SJCRH30 (cell line): ENCODE results near the gene CEP131. TPM values are rescaled to one million over a fixed set of nuclear protein-coding genes. Genes with fewer than 3 reads are reported as not detected.
"Not testable (repeated sequence)": the region's sequence is repeated elsewhere in the genome, so short reads cannot be mapped to it uniquely, and the experiment has no call there.

Experiments
- DNase-seq, 2 experiments: peaks; one replicate each; pipeline ENCODE4 v3.0.0-alpha.2; 2015 to 2020
- H3K27ac ChIP-seq: fragments of 250-450 bp; sonication (Bioruptor Pico); 2 replicates; pipeline ENCODE4 v1.5.1; 2020; ENCODE audit warnings: mild to moderate bottlenecking, moderate library complexity
- H3K27me3 ChIP-seq: fragments of 250-450 bp; sonication (Bioruptor Pico); 2 replicates; pipeline ENCODE4 v1.5.1; 2020; ENCODE audit warnings: mild to moderate bottlenecking, moderate library complexity
- H3K36me3 ChIP-seq: fragments of 250-450 bp; sonication (Bioruptor Pico); 2 replicates; pipeline ENCODE4 v1.5.1; 2020; ENCODE audit warnings: mild to moderate bottlenecking, moderate library complexity
- H3K4me1 ChIP-seq: fragments of 250-450 bp; sonication (Bioruptor Pico); 2 replicates; pipeline ENCODE4 v1.5.1; 2020; ENCODE audit warnings: mild to moderate bottlenecking, moderate library complexity
- H3K4me3 ChIP-seq: fragments of 250-450 bp; sonication (Bioruptor Pico); 2 replicates; pipeline ENCODE4 v1.5.1; 2020; ENCODE audit warnings: mild to moderate bottlenecking, moderate library complexity
- H3K9me3 ChIP-seq: fragments of 250-450 bp; sonication (Bioruptor Pico); replicated peaks from 2 replicates; pipeline ENCODE4 v1.5.1; 2020; ENCODE audit warnings: mild to moderate bottlenecking, moderate library complexity
- total RNA-seq: library from RNA; depleted of rRNA; stranded (reverse); fragments of >200 nt; shearing (Covaris generic); gene quantifications from 2 replicates; pipeline ENCODE4 v1.2.3, GENCODE V29; 2014; rRNA removed

Gene CEP131
- total RNA-seq, 1 experiment from 2014 or later, result 33.0 TPM

DNA sequence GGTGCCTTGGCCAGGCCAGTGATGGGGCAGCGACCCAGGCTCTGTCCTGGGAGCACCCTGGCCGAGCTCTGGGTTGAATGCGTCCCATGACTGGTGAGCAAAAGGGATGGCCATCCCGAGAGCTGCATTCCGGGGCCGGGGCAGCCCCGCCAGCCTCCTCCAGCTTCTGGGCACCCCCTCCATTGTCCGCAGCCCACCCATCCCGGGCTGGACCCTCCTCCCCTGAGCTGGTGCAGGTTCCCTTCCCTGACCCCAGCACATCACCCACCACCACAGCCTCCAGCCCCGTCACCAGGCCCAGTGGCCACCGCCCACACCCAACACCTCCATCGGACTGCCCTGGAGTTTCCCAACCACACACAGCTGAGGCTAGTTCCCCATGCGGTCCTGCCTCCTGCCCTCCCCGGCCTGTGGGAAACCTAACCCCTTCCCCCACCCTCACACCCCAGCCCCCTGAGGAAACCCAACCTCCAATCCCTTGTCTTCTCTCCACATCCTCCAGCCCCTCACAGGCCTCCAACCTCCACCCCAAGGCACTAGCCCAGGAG lies 73.7 kb downstream of the CEP131 start:
- Histone ChIP-seq H3K27ac (no peak overlapping the region), H3K4me3 (no peak overlapping the region), H3K27me3 (no peaks in the 10 kb centered on the region), H3K36me3 (no peaks in the 10 kb centered on the region), H3K4me1 (peaks cover 17% of the 10 kb centered on the region), H3K9me3 (no peaks in the 10 kb centered on the region)
- DNase-seq, result no peak

DNA sequence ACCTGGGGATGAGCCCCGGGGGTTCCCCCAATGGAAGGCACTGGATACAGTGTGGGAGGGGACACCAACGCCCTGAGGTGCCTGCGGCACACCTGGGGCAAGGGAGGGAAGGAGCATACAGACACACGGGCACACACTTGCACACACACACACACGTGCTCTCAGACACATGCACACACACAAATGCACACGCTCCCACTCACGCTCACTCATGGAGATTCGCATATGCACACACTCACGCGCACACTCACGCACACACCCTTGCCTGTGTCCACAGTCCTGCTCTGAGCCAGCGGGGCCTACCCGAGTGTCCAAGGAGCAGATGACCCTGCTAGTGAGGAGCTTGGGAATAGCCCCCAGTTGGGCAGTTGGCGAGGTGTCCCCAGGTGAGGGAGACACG lies 74.2 kb downstream of the CEP131 start:
- Histone ChIP-seq H3K4me3 (no peak overlapping the region), H3K36me3 (no peaks in the 10 kb centered on the region), H3K27ac (no peak overlapping the region), H3K9me3 (no peaks in the 10 kb centered on the region), H3K27me3 (no peaks in the 10 kb centered on the region), H3K4me1 (peaks cover 12% of the 10 kb centered on the region)
- no peak for DNase-seq

DNA sequence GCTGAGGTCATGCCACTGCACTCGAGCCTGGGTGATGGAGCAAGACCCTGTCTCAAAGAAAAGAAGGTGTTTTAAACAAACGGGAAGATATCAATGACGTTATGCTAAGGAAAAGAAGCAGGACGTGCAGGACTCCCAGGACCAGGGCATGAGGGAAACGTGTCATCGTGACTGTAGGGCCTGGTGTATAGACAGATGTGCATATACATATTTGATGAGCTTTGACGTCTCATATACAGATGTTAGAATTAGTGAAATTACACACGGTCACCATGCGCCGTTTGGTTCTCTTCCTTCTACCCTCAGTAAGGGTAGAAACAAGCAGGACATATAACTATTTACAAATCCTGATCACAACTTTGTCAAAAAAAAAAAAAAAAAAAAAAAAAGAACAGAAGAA lies 75.1 kb downstream of the CEP131 start:
- Histone ChIP-seq H3K4me3 (no peak overlapping the region), H3K4me1 (peaks cover 10% of the 10 kb centered on the region), H3K9me3 (no peaks in the 10 kb centered on the region), H3K27me3 (no peaks in the 10 kb centered on the region), H3K36me3 (no peaks in the 10 kb centered on the region), H3K27ac (no peak overlapping the region)
- no peak for DNase-seq

DNA sequence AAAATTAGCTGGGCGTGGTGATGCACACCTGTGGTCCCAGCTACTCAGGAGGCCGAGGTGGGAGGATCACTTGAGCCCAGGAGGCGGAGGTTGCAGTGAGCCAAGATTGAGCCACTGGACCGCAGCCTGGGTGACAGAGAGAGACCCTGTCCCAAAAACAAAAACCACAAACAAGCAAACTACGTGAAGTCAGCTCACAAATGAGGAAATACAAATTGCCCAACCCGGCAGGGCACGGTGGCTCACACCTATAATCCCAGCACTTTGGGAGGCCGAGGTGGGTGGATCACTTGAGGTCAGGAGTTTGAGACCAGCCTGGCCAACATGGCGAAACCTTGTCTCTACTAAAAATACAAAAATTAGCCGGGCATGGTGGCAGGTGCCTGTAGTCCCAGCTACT lies 76.6 kb downstream of the CEP131 start:
- H3K4me1 ChIP-seq, H3K27me3 ChIP-seq, H3K27ac ChIP-seq, H3K36me3 ChIP-seq, DNase-seq, H3K9me3 ChIP-seq, H3K4me3 ChIP-seq: not testable (repeated sequence)

DNA sequence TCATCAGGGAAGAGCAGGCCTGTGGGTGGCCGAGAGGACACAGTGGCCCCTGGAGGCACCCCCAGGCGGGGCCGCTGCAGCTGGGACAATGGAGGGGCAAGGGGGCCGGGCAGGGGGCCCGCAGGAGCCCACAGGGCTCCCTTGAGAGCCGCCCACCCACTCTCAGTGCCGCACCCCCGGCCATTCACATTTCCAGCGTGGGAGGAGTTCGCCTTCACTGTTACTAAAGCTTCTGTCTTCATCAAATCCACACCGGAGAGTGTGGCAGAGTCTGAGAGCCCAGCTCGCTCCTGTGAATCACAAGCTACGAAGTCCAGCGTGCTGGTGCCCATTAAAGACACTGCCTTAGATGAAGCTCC lies 78.4 kb downstream of the CEP131 start:
- no peaks in the 10 kb centered on the region for H3K9me3 ChIP-seq

DNA sequence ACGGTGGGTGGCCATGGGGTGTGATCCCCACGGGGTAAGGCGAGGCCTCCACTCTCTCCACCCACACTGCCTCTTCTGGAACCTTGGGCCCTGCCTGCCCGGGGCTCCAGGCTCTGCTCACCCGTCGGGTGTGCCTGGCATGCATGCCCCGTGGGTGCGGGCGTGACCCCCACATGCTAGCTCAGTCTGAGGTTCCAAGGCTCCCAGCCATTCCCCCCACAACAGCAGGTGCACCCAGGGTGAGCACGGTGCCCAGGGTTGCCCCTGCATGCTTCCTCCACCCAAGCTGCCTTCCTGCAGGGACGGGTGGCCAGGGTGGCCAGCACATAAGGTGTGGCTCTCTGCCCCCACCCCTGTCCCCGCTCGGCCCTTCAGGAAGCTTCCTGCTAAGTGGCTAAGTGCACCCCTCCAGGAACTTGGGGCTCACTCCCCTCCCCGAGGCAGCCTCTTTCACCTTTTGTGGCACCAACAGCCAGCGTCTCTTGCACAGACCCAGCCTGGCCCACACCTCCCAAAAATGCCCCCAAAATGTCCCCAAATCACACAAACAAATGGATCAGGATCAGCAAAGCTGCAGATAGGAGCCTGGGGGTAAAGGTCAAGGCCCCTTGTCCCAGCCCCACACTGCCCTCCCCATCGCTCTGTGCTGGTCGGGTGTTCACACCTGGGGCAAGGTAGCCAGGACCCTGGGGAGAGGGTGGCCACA lies 78.9 kb downstream of the CEP131 start:
- H3K27ac ChIP-seq, result no peak overlapping the region
- no peak overlapping the region for H3K4me3 ChIP-seq
- no peak for DNase-seq
- no peaks in the 10 kb centered on the region for H3K9me3 ChIP-seq
- no peaks in the 10 kb centered on the region for H3K27me3 ChIP-seq
- H3K4me1 ChIP-seq, result peaks cover 4% of the 10 kb centered on the region; the same call in 1 of the 2 replicates
- H3K36me3 ChIP-seq, result no peaks in the 10 kb centered on the region

More for the DNA sequence above, 78.4 kb downstream of the CEP131 start:
- DNase-seq, result no peak
- no peaks in the 10 kb centered on the region for H3K27me3 ChIP-seq
- H3K4me3 ChIP-seq, result no peak overlapping the region
- H3K27ac ChIP-seq, result no peak overlapping the region
- H3K4me1 ChIP-seq, result peaks cover 4% of the 10 kb centered on the region; the same call in 1 of the 2 replicates
- no peaks in the 10 kb centered on the region for H3K36me3 ChIP-seq

DNA sequence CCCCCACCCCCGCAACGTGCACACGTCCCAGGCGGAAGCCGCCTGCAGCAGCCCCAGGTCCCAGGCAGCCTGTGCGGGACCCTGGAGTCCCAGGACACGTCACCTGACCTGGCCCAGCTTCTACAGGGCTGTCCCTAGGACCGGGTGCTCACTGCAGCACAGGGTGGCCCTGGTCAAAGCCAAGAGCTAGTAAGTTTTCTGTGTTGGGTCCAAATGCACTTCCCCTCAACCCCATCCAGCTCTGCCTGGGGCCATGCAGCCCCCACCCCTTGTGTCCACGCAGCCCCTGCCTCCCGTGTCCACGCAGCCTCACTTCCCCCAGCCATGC lies 79.6 kb downstream of the CEP131 start:
- no peak for DNase-seq
- no peaks in the 10 kb centered on the region for H3K9me3 ChIP-seq
- no peaks in the 10 kb centered on the region for H3K27me3 ChIP-seq
- H3K4me3 ChIP-seq, result peak overlapping the region; percentile 8; the same call in 1 of the 2 replicates
- peak overlapping the region; percentile 14; the same call in 1 of the 2 replicates for H3K27ac ChIP-seq
- H3K36me3 ChIP-seq, result no peaks in the 10 kb centered on the region
- H3K4me1 ChIP-seq, result peaks cover 4% of the 10 kb centered on the region; the same call in 1 of the 2 replicates

DNA sequence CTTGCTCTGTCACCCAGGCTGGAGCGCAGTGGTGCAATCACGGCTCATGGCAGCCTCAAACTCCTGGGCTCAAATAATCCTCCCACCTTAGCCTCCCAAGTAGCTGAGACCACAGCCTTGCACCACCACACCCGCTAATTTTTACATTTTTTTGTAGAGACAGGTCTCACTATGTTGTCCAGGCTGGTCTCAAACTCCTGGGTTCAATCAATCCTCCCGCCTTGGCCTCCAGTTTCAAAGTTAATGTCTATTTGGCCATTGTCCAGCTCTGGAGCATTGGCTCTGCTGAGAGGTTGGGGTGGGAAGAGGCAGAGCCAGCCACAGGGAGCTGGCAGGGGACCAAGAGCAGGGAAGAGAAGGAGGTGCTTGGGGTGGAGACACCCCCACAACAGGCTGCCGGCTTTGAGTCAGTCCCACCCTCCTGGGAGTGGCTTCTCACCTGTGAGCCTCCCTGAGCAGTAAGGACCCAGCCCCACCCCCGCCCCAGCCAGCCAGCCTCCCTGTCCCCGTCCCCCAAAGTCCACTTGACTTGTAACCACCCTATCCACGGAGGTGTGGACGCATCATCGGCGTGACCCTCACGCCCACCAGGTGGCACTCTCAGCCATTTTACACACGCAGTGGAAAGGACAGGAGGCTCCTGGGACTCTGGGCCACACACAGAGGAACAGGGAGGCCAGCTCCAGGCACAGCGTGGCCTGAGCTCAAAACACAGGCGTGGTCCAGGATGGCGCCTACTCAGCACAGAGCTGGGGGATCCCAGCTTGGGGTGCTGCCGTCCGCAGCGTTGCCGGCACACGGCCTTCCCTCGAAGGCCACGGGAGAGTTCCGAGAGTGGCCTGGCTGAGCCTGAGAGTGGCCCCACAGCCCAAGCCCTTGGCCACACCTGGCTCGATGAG lies 80.2 kb downstream of the CEP131 start:
- Histone ChIP-seq H3K36me3 (no peaks in the 10 kb centered on the region), H3K4me3 (peak overlapping the region; percentile 8; the same call in 1 of the 2 replicates), H3K9me3 (peaks cover 4% of the 10 kb centered on the region; the same call in 1 of the 2 replicates), H3K27ac (peak overlapping the region; percentile 14; the same call in 1 of the 2 replicates), H3K27me3 (no peaks in the 10 kb centered on the region), H3K4me1 (peaks cover 4% of the 10 kb centered on the region; the same call in 1 of the 2 replicates)
- peak; percentile 97 to 99 for DNase-seq

DNA sequence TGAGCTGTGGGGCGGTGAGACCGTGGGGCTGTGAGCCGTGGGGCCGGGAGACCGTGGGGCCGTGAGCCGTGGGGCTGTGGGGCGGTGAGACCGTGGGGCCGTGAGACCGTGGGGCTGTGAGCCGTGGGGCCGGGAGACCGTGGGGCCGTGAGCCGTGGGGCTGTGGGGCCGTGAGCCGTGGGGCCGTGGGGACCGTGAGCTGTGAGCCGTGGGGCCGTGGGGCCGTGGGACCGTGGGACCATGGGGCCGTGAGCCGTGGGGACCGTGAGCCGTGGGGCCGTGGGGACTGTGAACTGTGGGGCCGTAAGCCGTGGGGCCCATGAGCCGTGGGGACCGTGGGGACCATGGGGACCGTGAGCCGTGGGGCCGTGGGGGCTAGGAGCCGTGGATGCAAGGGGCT lies 82.1 kb downstream of the CEP131 start:
- DNase-seq, result no peak
- no peak overlapping the region for H3K4me3 ChIP-seq
- peaks cover 4% of the 10 kb centered on the region; the same call in 1 of the 2 replicates for H3K4me1 ChIP-seq
- H3K9me3 ChIP-seq, result peaks cover 4% of the 10 kb centered on the region; the same call in 1 of the 2 replicates
- H3K27me3 ChIP-seq, result no peaks in the 10 kb centered on the region
- H3K36me3 ChIP-seq, result no peaks in the 10 kb centered on the region
- H3K27ac ChIP-seq, result no peak overlapping the region

DNA sequence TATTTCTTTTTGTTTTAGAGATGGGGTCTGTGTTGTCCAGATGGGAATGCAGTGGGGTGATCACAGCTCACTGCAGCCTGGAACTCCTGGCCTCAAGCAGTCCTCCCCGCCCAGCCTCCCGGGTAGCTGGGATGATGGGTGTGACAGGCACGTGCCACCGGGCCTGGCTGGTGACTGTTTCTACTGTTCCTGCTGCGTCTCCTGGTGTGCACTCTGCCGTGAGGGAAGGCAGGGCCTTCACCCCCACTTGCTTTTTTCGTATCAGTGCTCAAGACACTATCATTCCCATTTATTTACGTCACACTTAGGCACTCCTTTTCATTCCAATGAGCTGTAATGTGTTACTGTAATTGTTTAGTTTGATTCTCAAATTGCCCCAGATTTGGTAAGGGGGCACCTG lies 82.7 kb downstream of the CEP131 start:
- H3K27ac ChIP-seq, result no peak overlapping the region
- H3K27me3 ChIP-seq, result no peaks in the 10 kb centered on the region
- peaks cover 4% of the 10 kb centered on the region; the same call in 1 of the 2 replicates for H3K4me1 ChIP-seq

More for the DNA sequence above, 82.7 kb downstream of the CEP131 start:
- DNase-seq, result no peak
- Histone ChIP-seq H3K36me3 (no peaks in the 10 kb centered on the region), H3K9me3 (peaks cover 4% of the 10 kb centered on the region; the same call in 1 of the 2 replicates), H3K4me3 (no peak overlapping the region)

Other genes with a start within 250 kb of the CEP131 start
- gene CHMP6, start 231.1 kb downstream of the CEP131 start, total RNA-seq, result 23.5 and 27.6 TPM in 2 replicates
- 22.1 and 26.0 TPM in 2 replicates for gene BAIAP2, start 187.8 kb downstream of the CEP131 start, total RNA-seq
- gene PVALEF, start 57.5 kb downstream of the CEP131 start, total RNA-seq, result 0.43 and 0.61 TPM in 2 replicates
- 24.0 and 24.2 TPM in 2 replicates for gene AATK, start 56.7 kb downstream of the CEP131 start, total RNA-seq
- 21.5 and 29.3 TPM in 2 replicates for gene TEPSIN, start 16.1 kb upstream of the CEP131 start, total RNA-seq
- 129 and 132 TPM in 2 replicates for gene NDUFAF8, start 16.4 kb upstream of the CEP131 start, total RNA-seq
- gene SLC38A10, start 72.3 kb upstream of the CEP131 start, total RNA-seq, result 97.0 and 99.8 TPM in 2 replicates
- gene BAHCC1, start 172.5 kb upstream of the CEP131 start, total RNA-seq, result 17.4 and 20.0 TPM in 2 replicates